Nephron progenitor cell (in vitro differentiated cells): ENCODE results near the gene PARP8.

Experiments
- DNase-seq: peaks from one replicate; pipeline ENCODE4 v3.0.0; 2021
- H3K27ac Mint-ChIP-seq: 2 replicates; pipeline ENCODE4 v1.8.0; 2021; ENCODE audit warnings: mild to moderate bottlenecking, moderate library complexity, mixed read lengths
- H3K27me3 Mint-ChIP-seq: 2 replicates; pipeline ENCODE4 v1.8.0; 2021; ENCODE audit warnings: mild to moderate bottlenecking, low read depth, mixed read lengths; ENCODE audit not compliant: poor library complexity
- H3K36me3 Mint-ChIP-seq: 2 replicates; pipeline ENCODE4 v1.8.0; 2021; ENCODE audit warnings: low read depth, mixed read lengths
- H3K4me1 Mint-ChIP-seq: 2 replicates; pipeline ENCODE4 v1.8.0; 2021; ENCODE audit warnings: mixed read lengths
- H3K4me3 Mint-ChIP-seq: 2 replicates; pipeline ENCODE4 v1.8.0; 2021; ENCODE audit warnings: mild to moderate bottlenecking, moderate library complexity, mixed read lengths
- H3K9me3 Mint-ChIP-seq: 2 replicates; pipeline ENCODE4 v1.8.0; 2021; ENCODE audit warnings: mild to moderate bottlenecking, moderate library complexity, mixed read lengths
- TF ChIP-seq, protein P1 (sequence below): fragments of 200-600 bp; sonication (generic); IDR thresholded peaks from 2 replicates; pipeline ENCODE4 v1.5.0; 2021; ENCODE audit warnings: antibody characterized with exemption

PARP8 gene

DNA sequence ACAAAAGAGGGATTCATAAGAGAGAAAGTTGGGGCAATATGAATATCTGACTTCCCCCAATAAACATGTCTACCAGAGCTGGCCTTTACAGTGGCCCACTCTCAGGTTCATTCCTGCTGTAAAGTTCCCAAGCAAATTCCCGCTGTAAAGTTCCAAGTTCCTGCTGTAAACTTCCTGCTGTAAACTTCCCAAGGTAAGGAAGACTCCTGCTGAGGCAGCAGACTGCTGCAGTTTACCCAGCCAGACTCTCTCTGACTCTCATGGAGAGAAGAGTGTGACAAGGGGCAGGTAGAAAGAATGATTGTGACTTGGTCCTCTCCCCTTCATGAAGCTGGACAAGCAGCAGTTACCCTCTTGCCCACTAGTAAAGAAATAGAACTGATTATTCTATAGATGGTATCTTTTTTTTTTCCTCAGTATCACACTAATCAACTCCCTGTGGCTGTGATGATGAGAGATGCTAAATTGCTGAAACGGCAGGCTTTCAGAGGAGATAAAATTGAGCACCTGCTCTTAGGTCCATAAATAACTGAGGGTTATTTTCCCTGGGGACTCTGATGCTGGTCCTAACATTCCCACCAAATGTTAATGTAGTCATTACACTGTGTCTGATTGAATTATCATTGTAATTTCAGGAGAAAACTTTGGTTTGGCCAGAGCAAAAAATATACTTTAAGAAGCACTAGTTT, 220.4 kb downstream of the PARP8 start:
- no peaks in the 10 kb centered on the region for H3K9me3 Mint-ChIP-seq
- H3K27ac Mint-ChIP-seq = no peak overlapping the region
- H3K4me3 Mint-ChIP-seq = no peak overlapping the region
- TF ChIP-seq, protein P1, sequence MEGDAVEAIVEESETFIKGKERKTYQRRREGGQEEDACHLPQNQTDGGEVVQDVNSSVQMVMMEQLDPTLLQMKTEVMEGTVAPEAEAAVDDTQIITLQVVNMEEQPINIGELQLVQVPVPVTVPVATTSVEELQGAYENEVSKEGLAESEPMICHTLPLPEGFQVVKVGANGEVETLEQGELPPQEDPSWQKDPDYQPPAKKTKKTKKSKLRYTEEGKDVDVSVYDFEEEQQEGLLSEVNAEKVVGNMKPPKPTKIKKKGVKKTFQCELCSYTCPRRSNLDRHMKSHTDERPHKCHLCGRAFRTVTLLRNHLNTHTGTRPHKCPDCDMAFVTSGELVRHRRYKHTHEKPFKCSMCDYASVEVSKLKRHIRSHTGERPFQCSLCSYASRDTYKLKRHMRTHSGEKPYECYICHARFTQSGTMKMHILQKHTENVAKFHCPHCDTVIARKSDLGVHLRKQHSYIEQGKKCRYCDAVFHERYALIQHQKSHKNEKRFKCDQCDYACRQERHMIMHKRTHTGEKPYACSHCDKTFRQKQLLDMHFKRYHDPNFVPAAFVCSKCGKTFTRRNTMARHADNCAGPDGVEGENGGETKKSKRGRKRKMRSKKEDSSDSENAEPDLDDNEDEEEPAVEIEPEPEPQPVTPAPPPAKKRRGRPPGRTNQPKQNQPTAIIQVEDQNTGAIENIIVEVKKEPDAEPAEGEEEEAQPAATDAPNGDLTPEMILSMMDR = no peak
- H3K4me1 Mint-ChIP-seq = no peaks in the 10 kb centered on the region
- no peak for DNase-seq
- peaks cover 4% of the 10 kb centered on the region for H3K27me3 Mint-ChIP-seq
- H3K36me3 Mint-ChIP-seq = no peaks in the 10 kb centered on the region

DNA sequence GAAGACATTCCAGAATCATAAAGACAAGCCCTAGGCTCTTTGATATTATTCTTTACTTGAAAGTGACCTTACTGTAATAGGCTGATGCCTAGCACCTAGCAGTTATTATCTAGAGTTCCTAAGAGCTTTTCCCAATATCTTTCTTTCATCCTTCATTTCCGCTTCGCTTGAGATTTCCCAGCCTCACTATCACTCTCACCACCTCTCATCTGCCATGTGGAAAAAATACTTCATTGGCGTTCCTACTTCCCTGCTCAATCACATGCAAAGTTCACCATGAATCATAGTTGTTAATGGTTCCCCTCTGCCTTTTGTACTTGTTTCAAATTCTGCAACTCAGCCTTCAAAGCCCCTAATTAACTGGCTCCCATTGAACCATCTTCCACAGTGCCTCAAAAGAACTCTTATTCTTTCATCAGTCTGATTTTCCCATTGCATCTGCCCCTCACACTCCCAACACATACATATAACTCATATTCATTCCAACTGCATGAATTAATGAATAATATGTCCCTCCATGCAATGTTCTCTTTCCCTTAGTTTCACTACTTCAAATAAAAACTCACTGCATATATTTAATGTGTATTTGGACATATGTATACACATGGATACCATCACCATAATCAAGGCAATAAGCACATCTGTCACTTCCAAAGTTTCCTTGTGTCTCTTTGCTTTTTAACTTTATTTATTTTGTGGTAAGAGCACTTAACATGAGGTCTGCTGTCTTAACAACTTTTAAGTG, 221.6 kb downstream of the PARP8 start:
- TF ChIP-seq, protein P1 = no peak
- DNase-seq = no peak
- Mint-ChIP-seq H3K4me3 (no peak overlapping the region), H3K36me3 (no peaks in the 10 kb centered on the region), H3K27ac (no peak overlapping the region), H3K9me3 (no peaks in the 10 kb centered on the region), H3K4me1 (no peaks in the 10 kb centered on the region), H3K27me3 (no peaks in the 10 kb centered on the region)

DNA sequence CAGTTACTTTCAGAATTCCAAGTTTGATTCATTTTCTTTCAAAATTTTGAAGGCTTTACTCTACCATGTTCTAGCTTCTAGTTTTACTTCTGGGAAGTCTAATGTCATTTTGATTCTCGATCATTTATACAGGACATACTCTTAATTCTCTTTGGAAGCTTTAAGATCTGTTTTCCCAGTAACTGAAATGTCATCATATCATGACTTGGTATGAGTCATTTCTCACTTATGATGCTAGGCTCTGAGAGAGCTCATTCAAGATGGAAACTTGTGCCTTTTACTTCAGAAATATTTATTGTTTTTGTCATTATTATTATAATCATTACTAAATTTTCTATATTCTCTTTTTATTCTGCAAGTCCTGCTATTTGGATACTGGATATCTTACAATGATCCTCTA, 222.3 kb downstream of the PARP8 start:
- TF ChIP-seq, protein P1 = no peak

DNA sequence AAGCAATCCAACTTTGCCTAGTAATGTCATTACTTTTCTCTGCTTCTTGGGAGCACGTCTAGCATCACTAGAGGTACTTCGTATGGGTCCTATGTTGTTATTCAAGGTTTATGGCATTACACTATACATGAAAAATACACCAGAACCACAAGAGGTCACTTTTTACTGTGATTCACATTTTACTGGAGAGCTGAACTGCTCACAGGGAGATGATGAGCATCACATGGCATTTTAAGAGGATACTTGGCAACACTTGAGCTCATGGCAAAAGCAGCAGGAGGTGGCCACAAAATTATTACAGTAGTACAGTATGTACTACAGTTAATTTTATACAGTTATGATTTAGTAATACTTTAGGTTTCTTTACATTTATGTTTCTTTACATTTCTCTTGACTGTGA, 223.4 kb downstream of the PARP8 start:
- no peak overlapping the region for H3K4me3 Mint-ChIP-seq
- no peaks in the 10 kb centered on the region for H3K4me1 Mint-ChIP-seq
- DNase-seq = no peak
- TF ChIP-seq, protein P1 = no peak
- H3K27ac Mint-ChIP-seq = no peak overlapping the region
- no peaks in the 10 kb centered on the region for H3K36me3 Mint-ChIP-seq
- H3K27me3 Mint-ChIP-seq = no peaks in the 10 kb centered on the region
- no peaks in the 10 kb centered on the region for H3K9me3 Mint-ChIP-seq

More for the DNA sequence above, 222.3 kb downstream of the PARP8 start:
- Mint-ChIP-seq H3K27ac (no peak overlapping the region), H3K4me3 (no peak overlapping the region), H3K36me3 (no peaks in the 10 kb centered on the region), H3K4me1 (no peaks in the 10 kb centered on the region), H3K27me3 (no peaks in the 10 kb centered on the region), H3K9me3 (no peaks in the 10 kb centered on the region)
- DNase-seq = no peak
